HG02798 (cell line): ENCODE results near the gene DNM3.

Experiments used
- ATAC-seq: cut with Tn5 transposase; IDR thresholded peaks from one replicate; pipeline ENCODE4 v1.9.1; 2021; ENCODE audit warnings: mild to moderate bottlenecking; ENCODE audit not compliant: unreplicated experiment, poor library complexity

DNM3 gene

DNA sequence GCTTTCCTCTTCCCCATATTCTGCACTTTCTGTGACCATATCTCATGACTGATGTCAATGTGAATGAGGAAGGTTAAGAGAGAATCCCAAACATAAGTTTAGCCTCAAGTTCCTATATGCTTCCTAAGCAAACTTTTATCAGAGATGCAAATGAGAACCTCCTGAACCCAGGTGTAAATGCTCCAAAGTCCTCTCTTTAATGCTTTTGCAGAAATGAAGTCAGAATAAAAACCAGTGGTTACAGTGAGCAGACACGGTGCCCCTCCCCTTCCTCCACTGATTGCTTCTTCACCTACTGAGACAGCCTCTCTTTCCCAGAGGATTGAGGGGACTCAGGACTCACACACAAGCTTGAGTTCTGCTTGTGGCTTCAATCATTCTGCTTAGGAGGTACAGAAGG lies 614.2 kb downstream of the DNM3 start:
- ATAC-seq: no peak

DNA sequence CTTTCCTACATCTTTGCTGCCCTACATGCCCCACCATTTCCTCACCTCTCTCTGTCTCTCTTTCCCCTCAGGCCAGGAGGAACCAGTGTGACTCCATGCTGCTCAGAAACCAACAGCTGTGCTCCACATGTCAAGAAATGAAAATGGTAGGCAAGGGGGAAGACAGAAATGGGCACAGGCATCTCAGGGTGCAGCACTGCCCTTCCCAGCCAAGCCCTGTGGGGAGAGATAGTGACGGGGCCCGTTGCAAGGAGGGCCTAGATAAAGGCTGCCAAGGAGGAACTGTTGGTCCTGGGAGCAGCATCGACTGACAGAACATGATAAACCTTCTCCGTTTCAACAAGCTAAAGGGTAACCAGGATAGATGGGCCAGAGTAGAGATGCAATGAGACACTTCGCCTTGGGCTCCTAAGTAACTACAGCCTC lies 615.1 kb downstream of the DNM3 start:
- ATAC-seq: no peak

DNA sequence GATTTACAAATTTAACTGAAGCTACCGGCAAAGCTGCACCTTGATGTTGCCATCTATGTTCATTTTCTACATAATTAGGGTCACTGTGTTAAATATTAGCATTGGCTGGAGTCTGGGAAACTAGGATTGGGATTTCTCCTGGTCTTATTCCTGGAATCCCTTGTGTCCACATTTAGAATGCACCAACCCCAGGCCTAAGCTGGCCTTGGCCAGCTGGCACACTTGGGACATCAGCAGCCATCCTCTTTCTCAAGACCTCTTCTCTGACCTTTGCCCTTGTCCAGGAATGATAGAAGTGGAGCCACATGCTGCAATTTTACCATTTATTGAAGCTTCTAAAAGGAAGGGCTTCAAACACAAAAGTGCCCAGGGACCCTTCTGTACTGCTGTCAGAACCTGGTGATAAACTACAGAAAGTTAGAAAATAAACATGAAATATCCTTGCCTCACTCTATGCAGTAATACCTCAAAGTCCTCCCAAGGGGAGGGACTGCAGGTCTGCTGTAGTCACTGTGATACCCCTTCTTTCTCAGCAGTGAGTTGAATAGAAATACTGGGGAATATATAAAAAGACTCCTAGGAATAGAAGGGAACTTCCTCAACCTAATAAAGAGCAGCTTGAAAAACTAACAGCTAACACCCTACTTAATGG lies 616.3 kb downstream of the DNM3 start:
- no peak for ATAC-seq

DNA sequence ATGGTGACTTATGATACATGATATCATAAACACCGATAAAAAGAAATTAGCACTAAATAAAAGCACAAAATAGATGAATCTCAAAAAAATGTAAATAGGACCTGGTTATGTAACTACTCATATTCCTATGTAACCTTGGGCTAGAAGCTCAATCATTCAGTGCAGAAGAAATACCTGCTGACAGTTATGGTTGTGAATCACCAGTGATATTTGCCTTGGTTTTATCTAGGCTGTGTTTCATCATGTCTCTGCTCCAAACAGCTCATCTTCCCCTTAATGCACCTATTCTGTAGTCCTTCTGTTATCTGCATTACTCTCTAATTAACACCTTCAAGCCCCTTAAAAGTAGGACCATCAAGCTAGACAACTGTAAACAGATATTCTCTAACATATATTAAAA lies 618.9 kb downstream of the DNM3 start:
- ATAC-seq: no peak

DNA sequence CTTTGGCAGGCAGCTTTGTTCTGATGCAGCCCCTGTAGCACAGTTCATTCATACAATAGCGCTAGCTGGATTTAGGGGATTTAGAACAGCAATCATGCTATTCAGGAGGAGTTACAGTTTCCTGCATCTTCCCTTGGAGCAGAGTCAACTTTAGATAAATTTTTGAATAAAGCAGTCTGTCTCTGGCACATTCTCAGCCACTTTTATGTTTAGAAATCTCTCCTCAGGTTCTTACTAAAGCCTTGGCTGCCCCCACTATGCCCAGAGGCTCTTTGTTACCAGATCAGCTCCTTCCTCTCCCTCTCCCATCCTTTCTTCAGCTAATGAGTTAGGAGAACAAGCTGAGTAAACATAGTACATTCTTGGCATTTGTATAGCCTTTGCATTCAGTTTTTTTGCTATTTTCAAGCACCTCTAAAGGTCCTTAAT lies 619.6 kb downstream of the DNM3 start:
- ATAC-seq: no peak
